EH (cell line): Measurements from ENCODE around the gene MIPEP.
A peak's percentile ranks its signal among the peaks of the same experiment; 100 is the strongest.

ENCODE experiments used
- DNase-seq: peaks from one replicate; pipeline ENCODE4 v3.0.0-alpha.2; 2015; ENCODE audit warnings: low read depth

Gene MIPEP

DNA sequence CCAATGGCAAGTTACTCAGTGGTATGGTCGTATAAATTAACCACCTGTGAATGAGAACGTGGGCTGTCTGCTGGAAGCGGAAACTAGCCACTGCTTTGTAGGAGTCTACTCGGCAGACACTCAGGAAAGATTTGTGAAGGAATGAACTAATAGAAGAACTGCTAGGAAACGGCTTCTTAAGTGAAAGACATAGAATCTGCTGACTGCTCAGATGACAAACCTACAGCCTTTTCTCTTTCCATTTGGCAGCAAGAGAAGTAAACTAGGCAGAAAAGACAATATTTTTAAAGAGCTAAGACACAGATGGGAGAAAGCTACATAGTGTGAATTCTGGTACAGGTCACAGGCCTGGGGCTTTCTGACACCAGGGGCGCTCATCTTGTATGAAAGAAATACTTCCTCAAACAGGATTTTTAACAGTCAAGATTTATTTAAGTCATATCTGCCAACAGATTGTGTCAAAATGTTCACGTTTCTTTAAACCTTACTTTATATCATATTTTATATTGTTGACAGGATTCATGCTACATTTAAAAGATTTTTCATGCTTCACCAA lies 78.4 kb downstream of the MIPEP start:
- no peak for DNase-seq

DNA sequence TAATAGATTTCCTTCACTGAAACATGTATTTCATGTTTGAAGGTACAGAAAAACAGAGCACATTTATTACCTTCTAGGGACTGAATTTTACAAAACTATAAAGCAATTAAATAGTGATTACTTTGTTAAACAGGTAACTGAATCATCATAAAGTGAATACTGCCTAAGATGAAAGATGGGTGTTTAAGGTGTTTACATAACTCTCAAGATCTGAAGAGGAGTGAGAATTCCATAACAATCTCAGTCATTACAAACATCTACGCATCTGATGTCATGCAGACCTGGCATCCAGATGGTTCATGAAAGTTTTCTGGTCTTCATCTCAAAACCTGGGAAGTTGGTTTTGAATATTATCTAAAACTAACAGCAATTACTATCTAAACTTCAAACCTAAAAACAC lies 80.4 kb downstream of the MIPEP start:
- DNase-seq: no peak

DNA sequence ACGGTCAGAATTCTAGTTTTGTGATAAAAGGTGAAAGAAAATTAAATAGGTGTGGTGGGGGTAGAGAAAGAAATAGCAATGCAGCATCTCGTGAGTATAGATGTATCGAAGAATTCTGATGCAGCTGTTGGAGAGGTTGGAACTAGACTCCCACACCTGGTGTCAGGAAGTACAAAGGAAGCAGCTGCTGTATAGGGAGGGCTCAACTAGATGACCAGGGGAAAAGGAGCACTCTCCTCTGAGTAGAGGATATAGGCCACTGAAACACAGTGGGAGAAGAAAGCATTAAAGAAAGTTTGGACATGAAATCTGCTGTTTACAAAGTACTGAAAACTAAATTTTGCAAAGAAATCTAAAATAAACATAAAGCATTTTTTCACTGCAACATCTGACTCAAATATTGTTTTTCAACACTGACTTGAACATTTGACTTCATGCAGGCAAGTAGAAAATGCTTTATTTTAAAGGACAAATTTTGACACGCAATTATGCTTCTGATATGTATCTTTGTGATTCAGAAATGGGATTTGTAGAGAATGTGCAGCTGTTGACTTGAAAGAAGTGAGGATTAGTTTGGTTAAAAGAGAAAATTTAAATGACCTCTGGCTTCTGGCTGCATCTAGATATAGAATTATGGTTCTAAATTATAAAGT lies 82.2 kb downstream of the MIPEP start:
- no peak for DNase-seq

DNA sequence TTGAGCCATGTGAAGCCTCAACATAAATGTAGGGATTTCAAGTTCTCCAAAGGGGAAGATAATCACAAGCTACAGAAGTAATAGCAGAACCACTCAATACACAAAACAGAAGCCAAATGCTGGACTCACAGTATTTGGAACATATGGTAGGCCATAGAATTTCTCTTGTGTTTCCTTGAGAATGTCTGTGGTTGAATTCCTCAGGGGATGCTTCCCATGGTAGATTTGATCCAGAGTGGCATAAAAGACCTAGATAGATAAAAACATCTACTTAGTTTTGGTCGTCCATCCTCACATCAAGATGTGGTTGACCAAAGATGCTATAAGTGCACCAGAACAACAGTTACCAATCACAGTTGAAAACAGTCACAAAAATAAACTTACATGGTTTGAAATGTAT lies 83.4 kb downstream of the MIPEP start:
- peak; percentile 25 for DNase-seq

DNA sequence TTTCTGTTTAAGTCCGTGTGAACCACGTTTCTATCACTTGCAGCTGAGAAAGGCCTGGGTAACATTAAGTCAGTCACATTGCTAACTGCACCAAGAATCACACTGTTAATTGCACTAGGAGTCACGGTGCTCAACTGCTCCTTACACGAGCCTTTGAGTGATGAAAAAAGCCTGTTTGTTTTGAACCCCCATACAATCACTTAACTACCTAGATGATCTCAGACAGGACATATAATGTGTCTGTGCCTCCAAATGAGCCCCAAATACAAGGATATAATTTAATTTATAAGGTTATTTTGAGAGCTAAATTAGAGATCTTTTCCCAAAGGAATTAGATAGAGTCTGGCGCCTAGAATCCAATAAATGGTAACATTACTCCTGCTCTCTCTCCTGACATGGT lies 84.1 kb downstream of the MIPEP start:
- DNase-seq: no peak

DNA sequence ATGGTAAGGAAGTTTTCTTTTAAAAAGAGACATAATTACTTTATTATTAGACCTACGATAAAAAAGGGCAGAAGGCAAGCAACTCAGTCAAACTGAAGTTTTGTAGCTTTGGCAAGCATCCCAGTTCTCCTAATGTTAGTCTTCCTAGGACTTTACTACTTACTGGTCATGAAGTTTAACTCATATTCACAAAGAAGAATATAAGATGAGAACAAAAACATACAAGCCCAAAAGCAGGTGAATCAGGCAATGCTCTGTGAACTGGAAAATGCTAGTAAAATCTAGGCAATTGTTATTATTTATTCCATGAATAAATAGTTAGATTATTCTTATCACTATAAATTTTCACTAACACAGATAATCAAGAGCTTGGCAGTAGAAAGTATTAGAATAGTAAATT lies 85.0 kb downstream of the MIPEP start:
- no peak for DNase-seq

DNA sequence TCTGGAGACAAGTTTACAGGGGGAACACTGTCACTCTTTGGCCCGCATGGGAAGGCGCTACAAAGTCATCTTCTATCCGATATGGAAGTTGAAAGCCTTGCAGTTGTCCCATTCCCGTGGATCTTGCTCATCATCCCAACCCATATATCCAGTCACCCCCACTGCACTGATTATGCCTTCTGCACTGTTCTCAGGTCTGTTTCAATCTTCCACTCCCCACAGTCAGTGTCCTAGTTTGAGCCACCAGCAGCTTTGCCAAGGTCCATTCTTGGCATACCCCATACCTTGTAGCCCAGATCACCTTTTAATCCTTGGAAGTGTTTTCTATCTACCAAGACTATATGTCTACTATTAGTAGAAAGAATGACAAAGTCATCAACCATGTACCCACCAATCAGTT lies 88.1 kb downstream of the MIPEP start:
- no peak for DNase-seq

DNA sequence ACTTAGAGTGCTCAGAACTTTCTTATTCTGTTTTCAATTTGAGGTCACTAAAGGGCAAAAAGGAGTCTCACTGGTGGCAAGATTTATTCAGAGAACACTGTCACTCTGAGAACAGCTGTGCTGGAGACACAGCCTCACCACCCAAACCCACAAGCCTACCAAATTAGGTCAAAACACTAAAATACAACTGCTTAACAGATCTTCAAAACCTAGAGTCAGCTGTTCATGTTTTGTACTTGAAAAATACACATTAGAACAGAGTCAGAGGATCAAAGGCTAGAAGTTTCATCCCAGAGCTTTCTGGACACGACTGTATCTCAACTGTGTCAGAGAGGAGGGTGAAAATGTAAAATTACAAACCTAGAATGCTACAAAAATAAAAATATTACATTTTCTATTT lies 89.3 kb downstream of the MIPEP start:
- peak; percentile 45 for DNase-seq

DNA sequence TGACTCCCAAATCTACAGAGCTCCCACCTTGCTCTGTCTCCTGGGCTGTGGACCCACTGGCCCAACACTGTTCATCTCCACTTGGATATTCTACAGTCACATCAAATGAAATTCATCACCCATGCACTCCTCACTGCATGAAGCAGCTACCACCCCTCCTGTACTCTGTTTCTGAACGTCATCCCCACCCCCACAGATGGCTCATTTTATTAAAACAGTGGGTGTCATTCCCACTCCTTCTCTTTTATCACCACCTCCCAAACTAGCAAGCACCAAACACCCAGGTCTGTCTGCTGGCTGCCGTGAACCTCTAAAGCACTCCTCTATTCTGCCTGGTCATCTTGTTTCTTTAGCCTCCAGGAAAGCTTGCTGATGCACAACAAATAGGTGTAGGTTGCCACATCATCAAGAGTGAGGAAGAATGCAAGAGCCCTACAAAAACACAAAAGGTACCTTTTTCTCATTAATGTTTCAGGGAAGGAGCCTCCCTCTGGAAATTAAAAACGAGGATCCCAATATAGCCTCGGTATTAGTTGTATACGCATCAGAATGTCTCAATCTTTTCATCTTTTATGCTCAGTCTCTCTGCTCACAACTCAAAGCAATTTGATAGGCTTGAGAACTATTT lies 91.8 kb downstream of the MIPEP start:
- DNase-seq: no peak

DNA sequence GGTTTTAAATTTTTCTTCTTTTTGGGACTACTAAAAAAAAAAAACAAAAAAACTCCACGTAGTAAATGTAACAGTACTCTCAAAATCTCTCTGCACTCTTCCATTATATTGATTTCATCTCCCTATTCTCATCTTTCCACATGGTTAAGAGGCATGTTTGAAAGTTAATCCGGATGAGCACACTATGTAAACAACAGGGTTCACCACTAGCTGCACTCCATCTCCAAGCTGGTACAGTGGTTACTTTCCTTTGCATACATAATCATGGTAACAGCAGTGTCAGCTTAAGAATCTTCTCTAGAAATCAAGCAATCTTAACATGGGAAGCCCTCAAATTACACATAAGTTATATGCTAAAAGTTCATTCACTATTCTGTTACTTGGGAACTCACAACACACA lies 92.6 kb downstream of the MIPEP start:
- peak; percentile 23 for DNase-seq

DNA sequence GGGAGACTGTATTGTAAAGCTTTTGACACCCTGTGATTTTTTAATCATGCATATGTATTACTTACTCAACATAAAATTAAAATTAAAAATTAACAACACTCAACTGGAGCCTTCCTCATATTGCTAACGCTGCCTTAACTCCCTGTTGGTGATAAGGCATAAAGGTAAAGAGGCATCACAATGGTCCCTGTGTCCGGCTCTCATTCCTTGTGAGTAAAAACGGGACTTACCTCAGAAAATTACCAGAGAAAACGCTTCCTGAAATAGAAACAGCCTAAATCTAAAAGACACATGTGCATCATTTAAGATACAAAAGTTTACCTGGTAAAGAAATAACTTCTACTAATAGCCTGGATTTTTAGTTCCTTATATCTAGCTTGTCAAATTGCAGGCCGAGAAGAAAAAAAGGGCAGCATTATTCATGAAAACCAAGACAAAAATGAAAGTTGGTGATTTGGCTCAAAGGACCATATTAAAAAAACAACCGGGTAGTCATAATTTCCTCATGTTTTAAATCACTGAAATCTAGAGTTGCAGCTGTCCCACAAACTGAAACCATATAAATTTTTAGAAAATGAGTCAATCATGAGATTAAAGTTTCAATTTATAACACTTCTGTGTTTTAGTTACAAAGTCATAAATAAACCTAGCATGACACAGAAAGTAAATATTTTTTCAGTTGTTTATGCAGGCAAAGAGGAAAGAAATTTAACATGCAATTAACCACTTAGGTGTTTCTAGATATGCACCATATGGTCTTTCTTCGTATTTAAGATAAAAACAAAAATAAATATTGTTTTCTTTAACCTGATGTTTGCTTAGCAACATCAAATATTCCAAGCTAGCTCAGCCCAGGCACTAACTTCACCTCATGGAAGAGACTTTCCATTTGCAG lies 94.7 kb downstream of the MIPEP start:
- DNase-seq: peak; percentile 85

DNA sequence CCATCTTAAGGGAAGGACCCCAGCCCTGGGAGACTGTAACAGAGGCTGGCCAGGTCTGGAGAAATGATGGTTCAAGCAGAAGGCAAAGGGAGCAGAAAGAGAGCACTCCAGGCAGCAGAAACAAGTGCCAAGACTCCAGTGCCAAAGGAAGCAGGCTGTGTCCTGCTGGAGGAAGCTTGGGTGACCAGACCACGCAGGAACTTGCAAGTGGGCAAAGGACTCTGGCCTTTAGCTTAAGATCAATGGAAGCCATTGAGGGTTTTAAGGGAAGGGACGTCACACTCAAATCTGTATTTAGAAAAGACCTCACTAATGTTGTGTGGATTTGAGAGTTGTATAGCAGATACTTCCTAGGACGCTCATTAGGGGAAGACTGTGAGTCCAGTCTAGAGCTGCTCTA lies 95.5 kb downstream of the MIPEP start:
- no peak for DNase-seq

DNA sequence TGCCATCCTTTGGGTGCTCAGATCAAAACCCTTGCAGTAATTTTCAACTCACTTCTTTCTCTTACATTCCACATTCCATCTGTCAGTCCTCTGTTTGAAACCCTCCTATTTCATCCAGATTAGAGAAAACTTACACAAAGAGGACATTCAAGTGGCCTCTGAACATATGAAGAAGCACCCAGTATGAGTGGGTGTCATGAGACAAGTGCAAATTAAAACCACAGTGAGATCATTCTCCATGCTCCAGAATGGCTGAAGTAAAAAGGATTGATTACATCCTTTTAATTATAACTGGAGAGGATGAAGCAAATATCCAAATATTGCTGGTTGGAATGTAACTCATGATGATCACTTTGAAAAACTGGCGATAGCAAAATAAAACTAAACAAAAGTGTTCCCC lies 96.5 kb downstream of the MIPEP start:
- no peak for DNase-seq

DNA sequence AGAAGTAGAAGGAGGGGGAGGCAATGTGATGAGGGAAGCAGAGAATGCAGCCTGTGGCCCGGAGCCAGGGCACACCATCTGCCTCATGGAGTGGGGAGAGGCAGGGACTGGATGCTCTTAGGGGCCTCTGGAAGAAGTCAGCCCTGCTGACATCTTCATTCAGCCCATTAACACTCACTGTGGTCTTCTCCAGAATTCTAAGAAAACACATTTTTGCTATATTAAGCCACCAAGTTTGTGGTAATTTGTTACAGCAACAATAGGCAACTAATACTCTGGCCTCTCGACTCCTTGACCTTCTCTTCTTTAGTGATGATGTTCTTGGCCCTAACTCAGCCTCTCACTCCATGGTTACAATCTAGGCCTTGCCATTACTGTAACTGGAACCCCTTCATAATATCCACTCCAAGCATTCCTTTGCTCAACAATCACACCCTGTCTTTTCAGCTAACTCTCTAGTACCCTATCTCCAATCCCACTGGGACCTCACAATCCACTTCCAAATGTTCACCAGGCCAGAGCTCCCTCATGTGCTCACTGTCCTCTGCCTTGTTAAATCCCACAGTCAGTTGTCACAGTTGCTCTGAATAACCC lies 98.5 kb downstream of the MIPEP start:
- DNase-seq: peak; percentile 98

DNA sequence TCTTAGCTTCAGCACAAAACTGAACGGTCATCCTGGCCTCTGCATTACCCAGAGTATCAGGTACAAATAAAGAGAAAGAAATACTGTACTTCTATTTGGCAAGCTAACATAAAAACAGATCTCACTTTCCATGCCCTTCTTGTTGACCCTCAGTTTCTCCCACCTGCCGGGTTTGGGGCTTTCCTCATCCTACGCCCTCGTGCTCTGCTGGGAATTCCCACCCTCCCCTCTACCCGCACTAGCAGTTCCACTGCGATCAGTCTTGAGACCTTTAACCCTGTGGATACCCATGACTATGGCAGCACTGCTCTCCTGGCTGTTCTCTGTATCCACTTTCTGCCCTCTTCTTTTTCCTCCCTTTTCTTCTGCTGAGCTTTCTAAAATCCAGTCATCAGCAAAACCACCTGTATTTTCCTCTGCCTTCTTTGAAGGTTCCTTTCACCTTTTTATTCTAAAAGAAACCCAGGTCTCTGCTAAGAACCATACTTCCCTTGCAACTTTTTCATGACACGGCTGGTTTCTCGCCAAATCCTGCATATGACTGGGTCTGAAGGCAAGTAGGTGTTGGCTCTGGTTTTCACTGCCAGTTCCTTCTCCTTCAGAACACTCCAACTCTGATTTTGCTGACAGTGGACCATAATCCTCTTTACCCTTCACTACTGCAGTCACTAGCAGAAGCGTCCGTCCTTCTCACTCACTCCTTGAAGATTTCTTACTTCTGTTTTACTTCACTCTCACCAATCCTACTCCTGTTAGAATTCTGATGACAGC lies 99.4 kb downstream of the MIPEP start:
- no peak for DNase-seq

DNA sequence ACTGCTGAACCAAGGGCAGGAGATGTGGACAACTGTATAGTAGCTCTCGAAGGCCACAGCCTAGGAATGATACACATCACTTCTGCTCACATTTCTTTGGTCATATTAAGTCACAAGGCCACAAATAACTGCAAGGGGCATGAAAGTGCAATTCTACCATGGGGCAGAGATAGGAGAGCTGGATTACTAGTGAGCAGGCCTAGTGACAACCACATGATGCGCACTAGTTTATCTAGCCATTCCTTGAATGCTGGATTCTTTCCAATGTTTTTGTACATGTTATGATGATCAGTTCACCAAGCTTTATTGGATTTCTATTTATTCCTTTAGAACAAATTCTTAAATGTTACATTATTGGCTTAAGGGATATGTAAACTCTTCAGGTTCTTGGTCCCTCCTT lies 100.7 kb downstream of the MIPEP start:
- DNase-seq: peak; percentile 26

DNA sequence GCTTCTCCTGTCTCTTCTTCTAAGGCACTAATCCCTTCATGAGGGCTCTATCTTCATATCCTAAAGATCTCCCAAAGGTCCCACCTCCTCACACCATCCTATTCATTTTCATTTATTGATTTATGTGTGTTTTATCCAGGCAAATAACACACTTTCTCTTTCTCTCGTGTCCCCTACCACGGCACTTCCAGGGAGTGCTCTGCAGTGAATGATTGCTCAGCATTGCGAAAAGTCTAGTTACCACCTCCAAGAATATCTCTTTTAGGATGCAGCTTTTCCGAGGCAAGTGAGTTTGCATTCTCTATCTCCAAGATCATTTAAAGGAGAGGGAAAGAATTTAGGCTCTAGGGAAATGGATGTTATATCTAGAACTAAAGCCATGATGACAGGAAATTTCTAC lies 101.7 kb downstream of the MIPEP start:
- no peak for DNase-seq

DNA sequence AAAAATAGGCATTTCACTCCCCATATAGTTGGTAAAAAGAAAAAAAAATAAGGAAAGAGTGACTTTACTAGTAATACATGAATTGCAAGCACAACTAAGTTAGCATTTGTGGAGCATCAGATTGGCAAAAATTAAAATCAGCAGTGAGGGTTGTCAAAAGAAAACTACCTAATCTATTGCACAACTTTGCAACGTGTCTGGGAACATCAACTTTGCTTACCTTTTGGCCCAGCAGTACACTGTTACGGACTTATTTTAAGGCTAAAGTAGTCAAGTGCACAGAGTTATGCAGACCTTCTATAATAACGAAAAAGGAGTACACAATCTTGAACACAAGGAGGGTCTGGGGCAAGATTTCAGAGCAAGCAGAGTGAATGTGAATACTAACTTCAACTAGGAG lies 102.6 kb downstream of the MIPEP start:
- no peak for DNase-seq

DNA sequence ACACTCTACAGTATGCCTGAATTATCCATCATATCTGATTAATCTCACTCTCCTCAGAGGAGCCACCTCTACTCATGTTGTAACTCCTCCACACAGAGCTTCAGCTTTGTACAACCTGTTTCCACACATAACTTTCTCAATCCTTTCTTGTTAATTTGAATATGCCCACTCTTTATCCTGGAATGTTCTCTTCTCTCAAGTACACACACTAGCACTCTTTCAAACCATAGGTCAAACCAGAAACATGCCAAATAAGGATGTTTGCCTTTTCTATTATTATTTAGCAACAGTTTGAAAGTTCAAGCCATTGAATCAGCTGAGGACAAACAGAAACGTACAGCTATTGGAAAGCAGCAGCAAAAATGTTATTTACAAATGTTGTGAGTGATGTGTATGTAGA lies 110.3 kb downstream of the MIPEP start:
- DNase-seq: peak; percentile 48

DNA sequence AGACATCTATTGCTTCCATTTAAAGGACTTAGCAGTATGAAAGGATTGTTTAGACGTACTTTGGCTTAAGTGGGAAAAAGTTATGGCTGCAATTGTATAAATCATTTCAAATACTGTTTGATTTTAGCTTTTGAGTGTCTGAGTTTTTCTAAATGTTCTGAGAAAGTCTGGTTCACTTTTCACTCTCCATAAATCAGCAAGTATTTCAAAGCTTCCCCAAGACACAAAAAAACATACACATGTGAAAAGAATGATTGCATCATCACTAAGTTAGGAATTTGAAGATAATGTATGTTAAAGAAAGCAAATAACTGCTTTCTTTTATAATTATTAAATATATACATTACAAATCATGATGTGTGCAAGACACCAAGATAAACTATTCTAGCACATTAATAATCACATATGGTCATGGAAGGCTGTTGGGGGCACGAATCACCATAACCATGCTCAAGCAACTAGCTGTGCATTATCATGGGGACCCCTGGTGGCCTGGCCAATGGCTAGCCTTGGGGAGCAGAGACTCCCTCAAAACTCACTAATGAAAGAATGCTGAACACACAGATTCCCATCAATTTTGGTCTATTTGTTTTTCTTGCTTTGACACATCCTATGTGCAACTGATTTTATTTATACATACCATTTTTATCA lies 111.1 kb downstream of the MIPEP start:
- DNase-seq: no peak

DNA sequence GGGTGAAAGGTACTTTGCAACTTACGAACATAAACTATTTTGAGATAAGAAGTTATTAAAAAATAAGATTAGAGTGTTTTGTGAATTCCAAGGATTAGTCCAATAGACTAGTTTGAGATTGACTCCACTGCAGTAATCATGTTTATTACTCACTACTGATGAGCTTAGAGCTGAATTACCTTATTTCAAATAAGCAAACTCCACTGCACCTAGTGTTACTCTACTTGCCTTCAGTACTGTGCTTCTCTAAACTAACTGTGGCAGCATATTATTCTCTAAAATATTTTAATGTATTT lies 111.7 kb downstream of the MIPEP start:
- DNase-seq: no peak
